HepG2 (cell line): Measurements from ENCODE around the gene DIMT1. TPM values are rescaled to one million over a fixed set of nuclear protein-coding genes. Genes with fewer than 3 reads are reported as not detected.

Experiments
- ATAC-seq: fragments of 200-7000 bp; cut with Tn5 transposase; 3 replicates; pipeline ENCODE4 v1.9.1; 2020; ENCODE audit warnings: mild to moderate bottlenecking, moderate library complexity
- BruUV-seq: library from RNA; stranded (reverse); fragments of 400-500 nt; replicated peaks from 2 replicates; lab custom pipeline; 2021; lab: Mats Ljungman, UMichigan
- CTCF ChIA-PET: fragments of 300-600 bp; formaldehyde crosslinking; extraction: SDS; loops from one replicate; lab custom pipeline; 2021; ENCODE audit warnings: low total read pairs, inconsistent platforms, low intra/inter-chr PET ratio; lab: Yijun Ruan, JAX
- POLR2A ChIA-PET: fragments of 350-600 bp; sonication (Branson Sonifier 250); formaldehyde crosslinking; loops from one replicate; lab custom pipeline; 2020; ENCODE audit warnings: antibody characterized with exemption, inconsistent platforms; lab: Yijun Ruan, JAX
- DNase-seq: peaks from one replicate; pipeline ENCODE4 v3.0.0-alpha.2; 2015; ENCODE audit warnings: low spot score
- FAIRE-seq: peaks from 3 replicates; lab custom pipeline; 2011; peaks lifted over from hg19 to GRCh38; lab: Jason Lieb, UNC
- H2AFZ ChIP-seq: one replicate; pipeline ENCODE4 v1.6.1; 2011; ENCODE audit warnings: low read length, inconsistent platforms
- H3K27ac ChIP-seq: fragments of 300-600 bp; 3 replicates; pipeline ENCODE4 v1.8.0; 2011; ENCODE audit warnings: mixed run types, mild to moderate bottlenecking, mixed read lengths, low read length, inconsistent platforms; ENCODE audit not compliant: insufficient read depth; ENCODE audit errors: extremely low read length
- H3K27me3 ChIP-seq, 2 experiments: fragments of 200-600 bp in 1 of 2; 2 replicates in 1 of 2; 3 replicates in 1 of 2; pipeline versions ENCODE4 v1.6.0 to v1.8.0; 2011; ENCODE audit warnings: low read length in 2 of 2, mild to moderate bottlenecking in 2 of 2, moderate library complexity in 2 of 2, inconsistent platforms in 1 of 2; ENCODE audit not compliant: insufficient read depth in 2 of 2, control insufficient read depth in 1 of 2
- H3K36me3 ChIP-seq, 2 experiments: fragments of 200-600 bp in 1 of 2; replicated peaks in 1 of 2; 2 replicates in 1 of 2; 3 replicates in 1 of 2; pipeline versions ENCODE4 v1.5.1 to v1.8.0; 2011; ENCODE audit warnings: low read length in 2 of 2, inconsistent platforms in 1 of 2; ENCODE audit not compliant: insufficient read depth in 2 of 2, control insufficient read depth in 1 of 2
- H3K4me1 ChIP-seq: 2 replicates; pipeline ENCODE4 v1.5.1; 2012; ENCODE audit warnings: low read length, inconsistent platforms; ENCODE audit not compliant: insufficient read depth
- H3K4me2 ChIP-seq: 2 replicates; pipeline ENCODE4 v1.6.0; 2011; ENCODE audit warnings: low read depth, low read length, inconsistent platforms
- H3K4me3 ChIP-seq, 3 experiments: fragments of 200-600 bp in 1 of 3; sonication (generic), shearing (Covaris generic) in 1 of 3; replicated peaks in 1 of 3; 2 replicates each; pipeline ENCODE4 v1.5.1; 2011 to 2016; ENCODE audit warnings: low read length in 3 of 3, inconsistent platforms in 2 of 3, low read depth in 2 of 3, mild to moderate bottlenecking in 2 of 3, control low read depth in 1 of 3, mixed read lengths in 1 of 3; ENCODE audit not compliant: insufficient read depth in 1 of 3
- H3K79me2 ChIP-seq: one replicate; pipeline ENCODE4 v1.6.1; 2011; ENCODE audit warnings: low read length, inconsistent platforms; ENCODE audit not compliant: insufficient read depth
- H3K9ac ChIP-seq: 2 replicates; pipeline ENCODE4 v1.6.0; 2011; ENCODE audit warnings: mild to moderate bottlenecking, low read depth, low read length, inconsistent platforms; ENCODE audit not compliant: insufficient read depth
- H3K9me3 ChIP-seq: 2 replicates; pipeline ENCODE4 v1.5.1; 2012; ENCODE audit warnings: mild to moderate bottlenecking, low read length
- H4K20me1 ChIP-seq: 2 replicates; pipeline ENCODE4 v1.6.0; 2011; ENCODE audit warnings: inconsistent platforms, mild to moderate bottlenecking, low read length, moderate library complexity; ENCODE audit not compliant: insufficient read depth
- ATF7 ChIP-seq, 2 experiments: fragments of 450-650 bp in 1 of 2; sonication (generic) in 1 of 2; formaldehyde crosslinking in 1 of 2; IDR thresholded peaks; 2 replicates each; pipeline versions ENCODE4 v1.4.0 to v1.6.1; 2016 to 2020; ENCODE audit warnings: antibody characterized with exemption in 1 of 2, mild to moderate bottlenecking in 1 of 2, missing genetic modification reagents in 1 of 2
- MEIS1 ChIP-seq: sonication (generic); formaldehyde crosslinking; IDR thresholded peaks from 2 replicates; pipeline ENCODE4 v1.9.0; 2021; ENCODE audit warnings: mild to moderate bottlenecking, missing genetic modification reagents, moderate library complexity, borderline replicate concordance
- ZNF577 ChIP-seq: sonication (generic); formaldehyde crosslinking; IDR thresholded peaks from 2 replicates; pipeline ENCODE4 v1.4.0; 2020; ENCODE audit warnings: mild to moderate bottlenecking, low read depth, missing genetic modification reagents, borderline replicate concordance
- WGBS: methylation state at CpG from one replicate; pipeline ENCODE4 v1.1.6; 2017; ENCODE audit warnings: low lambda C conversion rate; 5-methylcytosine and 5-hydroxymethylcytosine counted together
- in situ Hi-C: cut with HindIII; loops from 2 replicates; pipeline ENCODE4 v1.10.0; 2017; ENCODE audit warnings: low pct_unique_long_range_greater_than_20kb; ENCODE audit not compliant: extremely low pct_ligation_motif_present
- intact Hi-C: fragments of 100-400 bp; cut with micrococcal nuclease; formaldehyde crosslinking; loops from one replicate; pipeline ENCODE4 v1.10.0; 2022; ENCODE audit not compliant: unreplicated experiment
- polyA plus RNA-seq, 8 experiments: library from polyadenylated mRNA; depleted of rRNA in 3 of 8; stranded (reverse) in 7 of 8; unstranded in 1 of 8; fragments of >200 nt; fragmentation: Illumina TruSeq in 4 of 8; extraction: Trizol in 4 of 8; gene quantifications; 2 replicates each; pipeline versions ENCODE4 v1.2.1 to v1.2.3, GENCODE V29; 2011 to 2016; ENCODE audit warnings: low read depth in 4 of 8, missing spikeins in 1 of 8, mixed read lengths in 1 of 8; ENCODE audit not compliant: insufficient read depth in 1 of 8
- total RNA-seq, 5 experiments: library from RNA; depleted of rRNA; stranded (reverse); fragments of >200 nt; fragmentation: Illumina TruSeq; extraction: Trizol; gene quantifications; 2 replicates each; pipeline ENCODE4 v1.2.3, GENCODE V29; 2016; ENCODE audit warnings: low read depth in 1 of 5
- TF ChIP-seq, protein P1 (sequence below): sonication (generic); formaldehyde crosslinking; IDR thresholded peaks from 2 replicates; pipeline ENCODE4 v1.4.0; 2020; ENCODE audit warnings: mild to moderate bottlenecking, missing genetic modification reagents
- TF ChIP-seq, protein P2 (sequence below): sonication (generic); formaldehyde crosslinking; IDR thresholded peaks from 2 replicates; pipeline ENCODE4 v1.5.0; 2020; ENCODE audit warnings: missing genetic modification reagents

The DIMT1 gene
- total and polyA plus RNA-seq, 2 of the 13 experiments (the other 11 are each of a cell fraction or from before 2014, with no cell fraction given): 16.1 to 35.2 TPM

DNA sequence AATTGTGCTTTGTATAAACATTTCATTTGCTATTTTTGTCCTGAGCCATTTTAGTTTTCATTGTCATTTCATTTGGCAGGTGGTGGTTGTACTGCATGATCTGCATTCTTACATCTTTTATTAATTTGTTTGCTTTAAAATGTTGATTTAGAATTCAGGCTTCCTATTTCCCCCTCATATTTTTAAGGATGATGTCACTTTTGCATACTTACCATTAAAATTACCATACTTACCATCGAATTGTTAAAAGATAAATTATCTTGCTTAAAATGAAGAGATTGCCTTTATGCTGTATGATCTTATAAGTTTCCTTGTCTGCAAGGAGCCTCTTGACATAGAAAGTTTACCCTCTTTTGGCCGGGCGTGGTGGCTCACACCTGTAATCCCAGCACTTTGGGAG lies 31.1 kb downstream of the DIMT1 start:
- TF ChIP-seq ATF7 (IDR thresholded peaks at IDR 0.05): peak; percentile 57
- TF ChIP-seq ATF7 (CRISPR knock-in tag; IDR thresholded peaks at IDR 0.05): no peak
- no peak for TF ChIP-seq ZNF577 (CRISPR knock-in tag)

DNA sequence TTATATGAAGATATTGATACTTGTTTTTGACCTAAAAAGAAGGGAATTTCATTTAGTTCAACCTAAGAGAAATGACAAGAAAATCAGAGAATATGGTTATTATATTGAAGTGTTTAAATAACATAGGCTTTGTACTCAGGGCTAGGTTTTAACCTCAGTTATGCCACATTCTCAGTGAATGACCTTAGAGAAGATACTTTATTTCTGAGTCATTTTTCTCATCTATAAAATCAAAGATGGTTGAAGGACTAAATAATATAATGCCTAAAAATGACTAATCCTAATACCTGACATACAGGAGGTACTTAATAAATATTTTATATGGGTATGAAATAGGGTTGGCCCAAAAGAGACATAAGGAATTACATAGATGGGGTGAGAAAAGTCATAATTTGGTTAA lies 32.3 kb downstream of the DIMT1 start:
- in situ Hi-C loops: no loop called here
- CTCF ChIA-PET: no interaction called here

More for the DNA sequence above, 31.1 kb downstream of the DIMT1 start:
- no TSS peak for BruUV-seq
- Histone ChIP-seq H3K27ac (no peak overlapping the region), H3K9ac (no peak overlapping the region), H2AFZ (no peak overlapping the region), H3K27me3 (no peaks in the 10 kb centered on the region), H3K4me1 (no peaks in the 10 kb centered on the region), H3K4me2 (no peak overlapping the region), H3K36me3 (peaks cover 4 to 12% of the 10 kb centered on the region in 2 experiments; a peak in 4 of 5 replicates), H3K9me3 (no peaks in the 10 kb centered on the region), H4K20me1 (no peaks in the 10 kb centered on the region), H3K4me3 (no peak overlapping the region), H3K79me2 (no peaks in the 10 kb centered on the region)
- CTCF ChIA-PET: no interaction called here
- ATAC-seq (no peak), FAIRE-seq (no peak), DNase-seq (no peak)
- intact Hi-C loops: no loop called here
- WGBS: 95% methylated on average over 3 of the region's 3 CpGs
- in situ Hi-C loops: no loop called here
- POLR2A ChIA-PET: no interaction called here

More for the DNA sequence above, 32.3 kb downstream of the DIMT1 start:
- BruUV-seq: no TSS peak
- Histone ChIP-seq H3K27ac (no peak overlapping the region), H3K4me3 (no peak overlapping the region), H3K79me2 (no peaks in the 10 kb centered on the region), H3K4me1 (no peaks in the 10 kb centered on the region), H3K9me3 (no peaks in the 10 kb centered on the region), H4K20me1 (no peaks in the 10 kb centered on the region), H2AFZ (no peak overlapping the region), H3K36me3 (peaks cover 4 to 11% of the 10 kb centered on the region in 2 experiments; a peak in 4 of 5 replicates), H3K27me3 (no peaks in the 10 kb centered on the region), H3K4me2 (no peak overlapping the region), H3K9ac (no peak overlapping the region)
- intact Hi-C loops: no loop called here
- ATAC-seq (no peak), FAIRE-seq (no peak), DNase-seq (no peak)
- no peak for TF ChIP-seq MEIS1
- TF ChIP-seq, protein P1, sequence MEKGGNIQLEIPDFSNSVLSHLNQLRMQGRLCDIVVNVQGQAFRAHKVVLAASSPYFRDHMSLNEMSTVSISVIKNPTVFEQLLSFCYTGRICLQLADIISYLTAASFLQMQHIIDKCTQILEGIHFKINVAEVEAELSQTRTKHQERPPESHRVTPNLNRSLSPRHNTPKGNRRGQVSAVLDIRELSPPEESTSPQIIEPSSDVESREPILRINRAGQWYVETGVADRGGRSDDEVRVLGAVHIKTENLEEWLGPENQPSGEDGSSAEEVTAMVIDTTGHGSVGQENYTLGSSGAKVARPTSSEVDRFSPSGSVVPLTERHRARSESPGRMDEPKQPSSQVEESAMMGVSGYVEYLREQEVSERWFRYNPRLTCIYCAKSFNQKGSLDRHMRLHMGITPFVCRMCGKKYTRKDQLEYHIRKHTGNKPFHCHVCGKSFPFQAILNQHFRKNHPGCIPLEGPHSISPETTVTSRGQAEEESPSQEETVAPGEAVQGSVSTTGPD: no peak
- TF ChIP-seq, protein P2, sequence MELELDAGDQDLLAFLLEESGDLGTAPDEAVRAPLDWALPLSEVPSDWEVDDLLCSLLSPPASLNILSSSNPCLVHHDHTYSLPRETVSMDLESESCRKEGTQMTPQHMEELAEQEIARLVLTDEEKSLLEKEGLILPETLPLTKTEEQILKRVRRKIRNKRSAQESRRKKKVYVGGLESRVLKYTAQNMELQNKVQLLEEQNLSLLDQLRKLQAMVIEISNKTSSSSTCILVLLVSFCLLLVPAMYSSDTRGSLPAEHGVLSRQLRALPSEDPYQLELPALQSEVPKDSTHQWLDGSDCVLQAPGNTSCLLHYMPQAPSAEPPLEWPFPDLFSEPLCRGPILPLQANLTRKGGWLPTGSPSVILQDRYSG (CRISPR knock-in tag): no peak
- POLR2A ChIA-PET: no interaction called here
